D721Med (cell line): Measurements from ENCODE around the gene UTF1.

Experiments used
- DNase-seq: peaks from one replicate; pipeline ENCODE4 v3.0.0; 2011; ENCODE audit warnings: low spot score; ENCODE audit not compliant: insufficient read length
- FAIRE-seq: peaks from 2 replicates; lab custom pipeline; 2011; peaks lifted over from hg19 to GRCh38; lab: Jason Lieb, UNC
- CTCF ChIP-seq: IDR thresholded peaks from 2 replicates; pipeline ENCODE4 v1.5.1; 2012; ENCODE audit warnings: mild to moderate bottlenecking, control low read depth; ENCODE audit not compliant: insufficient read depth; ENCODE audit errors: missing control alignments

UTF1 gene

GRCh38 chr10:133272301-133272963, 42.4 kb downstream of the UTF1 start:
- TF ChIP-seq CTCF: no peak
- no peak for FAIRE-seq
- no peak for DNase-seq

- TF ChIP-seq CTCF: no peak
- DNase-seq (no peak), FAIRE-seq (no peak)
These were observed 43.0 kb downstream of the UTF1 start for GRCh38 chr10:133272964-133273420.

DNA sequence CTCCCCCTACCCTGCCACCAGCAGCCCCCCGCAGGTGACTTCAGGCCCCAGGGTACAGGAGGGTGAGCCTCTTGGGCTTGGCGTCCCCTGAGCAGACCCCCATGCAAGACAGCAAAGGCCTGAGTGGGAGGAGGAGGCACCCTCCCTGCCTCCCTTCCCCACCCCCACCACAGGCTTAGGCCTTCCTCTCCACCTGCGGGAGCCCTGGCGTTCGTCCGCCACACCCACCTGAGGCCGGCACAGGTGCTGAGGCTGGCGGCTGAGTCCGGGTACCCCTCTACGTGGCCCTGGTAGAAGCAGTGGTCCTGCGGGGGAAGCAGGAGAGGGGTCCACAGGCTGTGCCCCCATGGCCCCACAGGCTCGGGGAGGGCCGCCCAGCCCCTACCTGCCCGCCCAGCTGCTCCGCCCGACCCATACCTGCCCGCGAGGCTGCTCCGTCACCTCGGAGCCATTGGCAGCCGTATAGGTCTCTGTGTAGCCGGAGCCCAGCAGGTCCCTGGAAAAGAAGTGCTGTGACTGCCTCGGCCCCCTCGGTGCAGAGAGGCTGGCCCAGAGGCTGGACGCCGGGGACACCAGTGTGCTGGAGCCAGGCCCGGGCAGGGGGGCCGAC, 43.6 kb downstream of the UTF1 start:
- no peak for FAIRE-seq
- TF ChIP-seq CTCF: no peak
- no peak for DNase-seq

DNA sequence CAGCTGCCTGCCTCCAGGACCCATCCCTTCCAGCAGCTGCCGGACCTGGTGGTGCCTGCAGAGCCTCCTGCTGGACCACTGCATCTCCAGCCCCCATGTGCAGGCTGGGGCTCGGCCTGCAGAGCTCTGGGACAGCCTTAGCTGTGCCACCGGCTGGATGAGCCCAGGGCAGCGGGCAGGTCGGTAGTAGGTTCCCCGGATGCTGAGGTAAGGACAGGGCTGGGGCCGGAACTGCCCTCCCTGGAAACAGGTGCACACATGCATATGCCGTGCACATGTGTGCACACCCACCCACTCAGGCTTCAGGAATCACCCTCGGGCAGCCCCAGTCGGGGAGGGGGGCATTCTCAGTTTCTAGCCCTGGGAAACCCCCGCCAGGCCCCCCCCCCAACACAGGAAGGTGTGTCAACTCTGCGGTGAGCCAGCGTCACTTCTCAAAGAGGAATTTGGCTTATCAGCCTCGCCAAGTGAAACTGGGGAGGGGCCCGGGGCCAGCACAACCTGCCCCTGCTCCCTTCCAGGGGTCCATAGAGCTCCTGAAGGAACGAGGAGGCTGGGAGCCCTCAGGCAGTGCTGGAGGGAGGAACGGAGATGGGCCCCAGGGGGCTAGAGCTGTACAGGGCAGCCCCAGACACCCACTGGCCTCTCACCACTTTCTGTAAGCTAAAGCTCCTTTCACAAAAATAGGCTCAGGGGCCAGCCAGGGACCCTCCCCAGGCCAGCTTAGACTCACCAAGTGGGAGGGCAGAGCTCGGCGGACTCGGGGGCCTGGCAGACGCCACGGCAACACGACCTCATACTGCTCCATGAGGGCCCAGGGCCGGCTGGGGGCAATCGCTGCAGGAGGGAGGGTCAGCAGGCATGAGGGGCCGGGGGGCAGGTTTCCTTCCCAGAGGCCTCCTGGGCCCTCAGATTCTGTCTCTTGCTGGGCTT, 45.0 kb downstream of the UTF1 start:
- no peak for DNase-seq

GRCh38 chr10:133275684-133276092, 45.7 kb downstream of the UTF1 start:
- TF ChIP-seq CTCF: no peak
- FAIRE-seq: no peak
- no peak for DNase-seq

More for the DNA sequence above, 45.0 kb downstream of the UTF1 start:
- TF ChIP-seq CTCF: no peak
- no peak for FAIRE-seq

DNA sequence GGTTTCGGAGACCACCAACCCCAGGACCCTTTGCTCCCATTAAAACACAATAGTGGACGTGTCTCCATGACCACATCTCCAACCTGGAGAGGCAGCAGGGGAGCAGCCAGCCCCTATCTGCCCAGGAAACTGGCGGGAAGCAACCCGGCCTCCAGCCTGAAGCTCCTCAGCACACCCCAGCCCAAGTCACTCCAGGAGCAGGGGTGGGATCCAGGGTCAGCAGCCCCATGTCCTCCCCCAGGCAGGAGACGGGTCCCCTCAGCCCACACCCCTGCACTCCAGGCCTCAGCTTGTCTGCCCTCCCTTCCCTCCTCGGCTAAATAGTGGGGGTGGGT, 46.0 kb downstream of the UTF1 start:
- FAIRE-seq: no peak
- DNase-seq: no peak
- TF ChIP-seq CTCF: no peak
